ENCODE data around the gene PMPCA.

The PMPCA gene

DNA sequence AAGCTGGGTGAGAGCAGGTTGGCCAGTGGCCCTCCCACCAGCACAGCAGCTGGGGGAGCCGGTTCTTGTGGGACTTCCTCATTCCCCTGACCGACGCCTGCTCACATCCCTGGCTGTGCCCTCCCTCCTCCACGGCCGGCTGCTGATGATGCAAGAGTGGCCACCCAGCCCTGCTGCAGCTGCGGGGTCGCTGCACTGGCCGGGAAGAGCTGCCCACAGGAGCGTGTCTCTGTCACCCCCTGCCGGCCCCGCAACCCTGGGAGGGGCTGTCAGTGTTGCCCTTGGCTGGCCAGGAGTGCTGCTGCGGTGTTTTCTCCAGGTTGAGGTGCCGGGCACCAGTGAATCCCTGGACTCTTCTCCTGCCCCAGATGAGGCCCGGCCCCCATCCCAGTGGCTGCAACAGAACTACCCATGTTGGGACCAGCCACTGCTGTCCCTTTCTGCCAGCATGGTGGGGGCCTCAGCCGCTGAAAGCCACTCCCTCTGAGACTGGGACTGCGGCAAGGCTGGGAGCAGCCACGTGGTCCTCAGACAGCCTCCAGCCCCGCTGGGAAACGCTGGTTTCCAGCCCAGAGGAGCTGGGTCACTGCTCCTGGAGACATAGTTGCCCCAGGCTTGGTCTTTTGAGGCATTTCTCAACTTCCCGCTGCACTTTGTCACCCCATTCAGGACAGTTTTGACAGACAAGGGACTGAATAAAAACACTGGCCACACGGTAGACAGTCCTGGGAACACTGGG lies 37.7 kb upstream of the PMPCA start:
- in situ Hi-C loops (cut with MboI; ENCODE audit: low sequenced_read_pairs), result no loop called here

DNA sequence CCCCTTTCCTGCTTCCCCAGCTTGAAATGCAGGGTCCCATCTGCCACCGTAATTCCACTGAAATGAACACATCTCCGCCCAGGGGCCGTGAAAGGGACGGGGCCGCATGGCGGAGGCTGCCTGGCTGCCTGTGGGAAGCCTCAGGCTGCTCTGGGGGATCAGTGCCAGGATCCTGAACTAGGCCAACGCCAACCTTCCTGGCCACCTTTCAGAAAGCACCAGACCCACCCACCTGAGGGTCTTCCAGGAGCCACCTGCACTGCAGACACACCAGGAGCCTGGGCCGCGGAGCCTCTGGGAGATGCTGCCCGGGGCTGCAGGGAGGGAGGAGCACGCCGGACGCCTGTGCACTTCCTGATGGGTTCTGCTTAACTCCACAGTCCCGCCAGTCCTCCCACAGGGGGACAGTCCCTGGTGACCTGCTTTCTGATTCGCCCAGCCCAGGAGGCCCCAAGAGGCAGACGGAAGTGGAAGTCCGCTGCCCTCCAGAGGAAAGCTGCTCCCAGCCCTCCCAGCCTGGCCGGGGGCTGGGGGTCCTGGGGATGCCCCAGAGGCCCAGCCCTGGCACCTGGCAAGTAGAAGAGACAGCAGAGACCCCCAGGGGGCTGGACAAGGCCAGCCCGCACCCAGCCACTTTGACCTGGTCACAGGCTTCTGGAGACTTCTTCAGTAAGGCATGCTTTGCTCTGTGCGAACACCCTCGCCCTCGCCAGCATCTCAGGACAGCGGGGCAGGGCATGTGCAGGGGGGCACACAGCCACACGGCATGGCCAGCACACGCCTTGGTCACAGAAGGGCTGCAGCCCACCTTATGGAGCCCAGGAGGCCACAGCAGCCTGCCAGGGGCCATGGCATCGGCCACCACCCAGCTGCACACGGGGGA lies 36.9 kb upstream of the PMPCA start, which contains the start of gene CARD9:
TSS of gene CARD9 (minus strand) at position 370 of the 883 bp plus-strand sequence. CDS start 1,591 bp downstream, outside the sequence.
- in situ Hi-C loops (cut with MboI; ENCODE audit: low sequenced_read_pairs), result no loop called here

DNA sequence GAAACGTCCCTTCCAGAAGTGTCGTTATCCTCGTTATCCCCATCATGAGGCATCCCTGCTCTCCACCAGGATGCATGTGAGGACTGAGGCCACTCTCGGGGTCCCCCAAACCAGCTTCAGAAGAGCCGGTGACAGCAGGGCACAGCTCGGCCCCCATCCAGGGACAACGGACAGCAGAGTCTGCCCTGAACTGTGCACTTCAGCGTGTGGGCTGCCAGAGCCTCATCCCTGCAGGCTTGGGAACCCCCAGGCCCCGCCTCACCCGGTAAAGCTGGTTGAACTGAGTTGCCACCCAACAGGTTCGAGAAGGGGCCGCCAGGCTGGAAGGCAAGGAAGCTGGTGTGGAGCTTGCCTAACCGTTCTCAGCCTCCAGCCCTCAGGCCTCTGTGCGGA lies 36.3 kb upstream of the PMPCA start:
- in situ Hi-C loops (cut with MboI; ENCODE audit: low sequenced_read_pairs), result no loop called here

DNA sequence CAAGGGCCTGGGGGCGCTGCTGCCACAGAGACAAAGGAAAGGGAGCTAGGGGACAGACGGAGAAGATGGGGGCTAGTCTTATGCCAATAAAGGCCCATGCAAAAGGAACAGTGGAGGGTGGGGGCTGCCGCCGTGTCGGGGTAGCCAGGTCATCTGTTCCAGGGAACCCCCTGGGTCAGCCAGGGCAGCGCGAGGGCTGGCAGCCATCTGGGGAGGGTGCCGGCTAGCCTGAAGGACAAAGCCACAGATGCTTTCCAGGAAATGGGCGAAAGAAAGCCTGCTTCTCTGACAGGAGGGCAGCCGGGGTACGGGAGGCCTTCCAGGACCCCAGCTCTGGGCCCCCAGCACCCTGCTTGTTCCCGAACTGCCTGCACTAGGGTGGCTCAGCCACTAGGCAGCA lies 35.4 kb upstream of the PMPCA start:
- in situ Hi-C loops (cut with MboI; ENCODE audit: low sequenced_read_pairs), result no loop called here

DNA sequence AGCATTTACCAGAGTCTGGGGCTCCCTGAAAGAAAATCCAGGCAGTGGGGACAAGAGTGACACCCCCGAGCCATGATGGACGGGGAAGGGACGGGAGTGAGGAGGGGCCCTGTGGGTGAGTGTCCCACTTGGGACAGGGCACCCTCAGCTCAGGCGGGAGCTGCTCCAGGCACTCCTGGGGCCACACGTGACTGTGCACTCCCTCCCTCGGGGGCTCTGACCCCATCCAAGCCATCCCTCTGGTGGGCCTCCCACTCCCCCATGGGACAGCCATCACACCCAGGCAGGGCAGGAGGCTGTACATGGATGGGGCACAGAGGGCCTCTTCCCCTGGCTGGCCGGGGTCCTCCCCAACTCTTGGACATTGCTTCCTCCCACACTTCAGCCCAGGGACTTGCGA lies 34.0 kb upstream of the PMPCA start:
- in situ Hi-C loops (cut with MboI; ENCODE audit: low sequenced_read_pairs), result no loop called here

DNA sequence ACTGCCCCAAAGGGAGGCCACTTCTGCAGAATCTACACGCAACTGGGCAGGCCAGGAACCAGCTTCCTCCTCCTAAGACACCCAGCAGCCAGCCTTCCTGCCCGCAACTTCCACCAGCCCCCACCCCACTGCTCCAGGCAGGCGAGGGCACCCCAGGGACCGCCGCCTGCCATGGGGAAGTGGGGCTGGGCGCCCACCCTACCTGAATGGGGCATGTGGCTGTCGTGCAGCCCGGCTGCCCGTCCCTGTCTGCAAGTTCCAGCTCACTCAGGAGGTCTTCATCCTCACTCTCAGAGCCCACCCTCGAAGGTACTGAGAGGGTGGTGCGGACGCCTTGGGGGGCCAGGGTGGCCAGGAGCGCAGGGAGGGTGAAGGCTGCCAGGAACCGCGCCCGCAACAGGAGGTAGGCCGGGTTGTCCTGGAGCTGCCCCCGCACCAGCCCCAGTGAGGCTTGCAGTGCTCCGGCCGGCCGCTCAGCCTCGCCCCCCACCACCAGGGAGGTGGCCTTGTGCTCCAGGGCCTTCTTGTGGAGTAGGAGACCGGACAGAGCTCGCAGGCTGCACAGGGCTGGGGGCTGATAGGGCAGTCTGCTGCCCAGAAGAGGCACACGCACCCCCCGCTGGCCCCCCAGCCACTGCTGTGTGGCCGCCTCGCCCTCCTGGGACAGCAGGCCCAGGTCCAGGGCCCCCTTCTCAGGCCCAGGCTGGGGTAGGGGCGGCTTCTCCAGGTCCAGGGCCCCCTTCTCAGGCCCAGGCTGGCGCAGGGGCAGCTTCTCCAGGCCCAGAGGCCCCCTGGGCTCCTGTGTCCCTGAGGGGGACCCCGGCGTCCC lies 32.9 kb upstream of the PMPCA start:
- in situ Hi-C loops (cut with MboI; ENCODE audit: low sequenced_read_pairs), result no loop called here

DNA sequence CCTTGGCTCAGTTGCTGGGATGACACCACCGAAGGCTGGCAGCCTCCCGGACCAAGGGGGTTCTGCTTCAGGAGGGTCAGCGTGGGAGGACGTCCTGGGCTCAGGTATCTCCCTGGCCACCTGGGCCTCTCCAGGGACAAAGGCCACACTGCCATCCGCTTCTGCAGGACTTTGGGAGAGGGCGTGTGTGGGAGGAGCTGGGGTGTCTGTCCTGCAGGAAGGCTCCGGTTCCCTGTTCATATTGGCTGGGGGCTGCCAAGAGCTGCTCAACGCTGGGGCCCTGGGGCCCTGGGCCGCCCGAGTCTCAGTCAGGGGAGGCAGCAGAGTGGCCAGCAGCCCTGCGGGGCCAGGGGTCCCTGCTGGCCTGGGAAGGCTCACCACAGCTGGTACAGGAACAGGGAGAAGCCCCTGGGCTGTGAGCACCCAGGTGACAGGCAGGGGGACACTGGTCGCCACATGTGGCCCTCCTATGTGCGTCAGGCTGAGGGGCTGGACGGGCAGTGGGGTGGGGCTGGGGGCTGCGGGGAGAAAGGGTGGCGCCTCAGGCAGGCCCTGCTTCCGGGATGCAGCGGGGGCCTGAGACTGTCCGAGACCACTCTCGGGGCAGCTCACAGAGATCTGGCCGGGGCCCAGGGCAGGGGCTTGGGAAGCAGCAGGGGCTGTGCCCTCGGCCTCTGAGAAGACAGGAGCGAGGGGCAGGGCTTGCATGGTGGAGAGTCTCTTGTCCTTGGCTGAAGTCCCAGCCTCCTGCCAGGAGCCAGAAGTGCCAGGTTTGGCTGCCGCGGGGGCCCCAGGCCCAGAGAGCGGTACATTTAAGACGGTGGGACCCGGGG lies 32.1 kb upstream of the PMPCA start:
- in situ Hi-C loops (cut with MboI; ENCODE audit: low sequenced_read_pairs), result no loop called here

DNA sequence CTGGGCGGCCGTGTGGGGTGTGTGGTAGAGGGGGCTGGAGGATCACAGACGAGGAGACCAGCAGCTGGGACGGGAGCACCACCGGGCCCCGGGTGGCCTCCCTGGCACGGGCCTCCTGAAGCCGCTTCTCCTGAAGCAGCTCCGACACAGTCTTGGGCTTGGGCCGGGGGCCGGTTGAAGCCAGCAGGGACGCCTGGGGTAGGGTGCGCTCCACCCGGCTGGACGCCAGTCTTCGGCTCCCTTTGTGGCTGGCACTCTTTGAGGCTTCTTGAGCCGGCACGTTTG lies 31.5 kb upstream of the PMPCA start:
- in situ Hi-C loops (cut with MboI; ENCODE audit: low sequenced_read_pairs), result no loop called here

DNA sequence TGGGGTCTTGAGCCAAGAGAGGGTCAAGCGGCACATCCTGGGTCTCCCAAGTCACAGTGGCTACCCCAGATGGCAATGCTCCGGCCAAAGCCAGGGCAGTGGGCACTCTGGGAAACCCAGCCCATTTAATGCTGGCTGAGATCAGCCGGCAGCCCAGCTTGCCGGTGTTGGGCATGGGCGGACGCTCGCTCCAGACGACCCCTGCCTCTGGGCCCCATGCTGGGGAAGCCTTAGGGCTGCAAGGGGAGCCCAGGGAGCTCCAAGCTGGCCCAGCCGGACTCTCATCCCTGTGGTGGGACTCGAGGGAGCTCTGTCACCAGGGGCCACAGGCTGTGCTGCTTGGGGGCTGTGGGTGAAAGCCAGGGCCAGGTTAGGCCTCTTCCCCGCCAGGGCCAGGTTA lies 31.1 kb upstream of the PMPCA start:
- in situ Hi-C loops (cut with MboI; ENCODE audit: low sequenced_read_pairs), result no loop called here

DNA sequence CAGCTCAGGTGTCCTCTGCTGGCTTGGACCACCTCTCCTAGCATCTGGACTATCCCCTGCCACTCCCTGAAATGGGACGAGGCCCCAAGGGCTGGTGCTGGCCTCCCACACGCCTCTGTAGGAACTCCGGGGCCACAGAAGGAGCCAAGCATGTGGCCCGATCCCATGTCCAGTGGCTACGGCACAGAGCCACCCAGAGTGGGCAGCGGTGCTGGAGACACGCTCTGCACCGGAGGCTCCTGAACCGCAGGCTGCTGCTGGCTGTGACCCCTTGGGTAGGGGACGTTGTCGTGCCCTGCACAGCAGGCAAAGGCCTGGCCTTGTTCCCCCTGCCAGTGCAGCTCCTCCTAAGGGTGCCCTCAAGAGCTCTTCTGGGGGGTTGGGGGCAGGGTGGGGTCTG lies 30.6 kb upstream of the PMPCA start:
- in situ Hi-C loops (cut with MboI; ENCODE audit: low sequenced_read_pairs), result no loop called here

DNA sequence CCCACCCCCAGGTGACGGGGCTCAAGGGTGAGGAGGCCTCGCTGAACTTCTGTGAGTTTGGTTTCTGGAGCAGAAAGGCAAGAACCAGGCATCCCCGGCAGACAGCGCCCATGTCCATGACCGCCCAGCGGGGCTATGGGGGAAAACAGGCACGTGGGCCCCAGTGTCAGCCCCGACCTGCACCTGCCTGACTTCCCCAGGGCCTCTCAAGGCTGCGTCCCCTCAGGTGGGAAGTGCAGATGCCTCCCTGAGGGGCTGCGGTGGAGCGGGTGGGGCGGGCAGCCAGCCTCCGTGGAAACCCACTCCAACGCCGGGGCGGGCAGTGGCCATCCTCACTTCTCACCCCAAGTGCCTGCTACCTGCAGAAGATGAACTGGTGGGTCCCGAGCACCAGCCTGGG lies 30.1 kb upstream of the PMPCA start:
- in situ Hi-C loops (cut with MboI; ENCODE audit: low sequenced_read_pairs), result no loop called here

DNA sequence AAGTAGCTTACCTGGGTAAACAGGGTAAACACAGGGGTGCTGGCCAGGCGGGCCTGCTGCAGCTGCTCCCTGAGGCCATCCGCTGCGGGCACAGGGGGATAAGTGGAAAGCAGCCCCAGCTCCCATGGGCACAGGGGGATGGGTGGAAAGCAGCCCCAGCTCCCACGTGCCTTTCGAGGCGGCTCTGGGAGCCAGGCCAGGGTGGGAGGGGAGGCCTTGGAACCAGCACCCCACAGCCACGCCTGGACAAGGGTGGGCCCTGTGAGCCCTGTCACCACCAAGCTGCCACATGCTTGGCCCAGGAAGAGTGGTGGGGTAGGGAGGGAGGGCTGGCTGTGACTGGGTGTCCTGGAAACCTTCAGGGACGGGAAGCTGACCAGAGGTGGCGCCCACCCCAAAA lies 29.1 kb upstream of the PMPCA start:
- in situ Hi-C loops (cut with MboI; ENCODE audit: low sequenced_read_pairs), result no loop called here

DNA sequence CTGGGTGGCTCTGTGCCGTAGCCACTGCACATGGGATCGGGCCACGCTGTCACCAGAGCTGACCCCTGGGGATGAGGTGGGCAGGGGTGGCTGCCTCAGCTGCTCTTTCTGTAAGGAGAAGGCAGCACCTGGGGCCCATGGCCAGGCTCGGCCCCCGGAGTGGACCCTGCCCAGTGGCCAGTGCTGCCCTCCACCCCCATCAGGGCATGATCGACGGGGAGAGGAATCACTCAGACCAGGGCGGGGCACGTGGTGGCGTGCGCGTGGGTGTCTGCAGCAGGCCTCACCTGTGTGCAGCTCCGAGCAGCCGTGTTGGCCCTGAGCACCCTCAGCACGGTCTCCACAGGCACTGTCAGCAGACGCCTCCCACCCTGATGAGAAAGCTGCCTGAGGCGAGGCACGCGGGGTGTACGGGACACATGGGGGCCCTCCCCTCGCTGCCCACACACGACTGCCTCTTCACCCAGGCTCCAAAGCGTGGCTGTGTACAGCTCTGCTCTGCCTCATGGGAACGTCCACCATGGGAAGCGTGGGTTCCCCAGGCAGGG lies 28.4 kb upstream of the PMPCA start:
- in situ Hi-C loops (cut with MboI; ENCODE audit: low sequenced_read_pairs), result no loop called here

DNA sequence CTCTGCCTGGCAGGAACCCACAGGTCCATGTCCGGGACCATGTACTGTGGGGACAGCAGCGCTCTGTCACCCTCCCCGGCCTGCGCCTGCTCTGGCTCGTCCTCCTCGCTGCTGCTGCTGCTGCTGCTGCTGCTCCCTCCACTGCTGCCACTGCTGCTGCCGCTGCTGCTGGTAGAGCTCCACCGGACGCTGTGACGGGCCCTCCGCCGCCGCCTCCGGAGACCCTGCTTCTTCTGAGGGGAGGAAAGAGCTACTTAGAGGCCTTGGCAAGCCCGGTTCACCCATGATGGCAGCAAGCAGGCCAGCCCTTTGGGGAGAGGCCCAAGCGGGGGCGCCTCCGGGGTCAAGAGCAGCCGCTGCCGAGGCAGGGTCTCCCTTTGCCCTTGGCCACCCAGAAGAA lies 27.0 kb upstream of the PMPCA start:
- in situ Hi-C loops (cut with MboI; ENCODE audit: low sequenced_read_pairs), result no loop called here

DNA sequence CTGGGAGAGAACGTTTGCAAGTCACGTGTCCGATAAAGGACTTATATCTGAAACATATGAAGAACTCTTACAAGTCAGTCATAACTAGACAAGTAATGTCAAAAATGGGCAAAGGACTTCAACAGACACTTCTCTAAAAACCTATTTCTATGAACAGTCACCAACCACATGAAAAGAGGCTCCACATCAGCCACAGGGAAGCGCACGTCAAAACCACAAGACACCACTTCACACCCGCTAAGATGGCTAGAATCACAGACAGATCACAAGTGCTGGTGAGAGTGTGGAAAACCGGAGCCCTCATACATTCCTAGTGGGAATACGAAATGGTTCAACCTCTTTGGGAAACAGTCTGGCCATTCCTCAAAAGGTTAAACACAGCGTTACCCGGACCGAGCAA lies 25.4 kb upstream of the PMPCA start:
- in situ Hi-C loops (cut with MboI; ENCODE audit: low sequenced_read_pairs), result no loop called here

DNA sequence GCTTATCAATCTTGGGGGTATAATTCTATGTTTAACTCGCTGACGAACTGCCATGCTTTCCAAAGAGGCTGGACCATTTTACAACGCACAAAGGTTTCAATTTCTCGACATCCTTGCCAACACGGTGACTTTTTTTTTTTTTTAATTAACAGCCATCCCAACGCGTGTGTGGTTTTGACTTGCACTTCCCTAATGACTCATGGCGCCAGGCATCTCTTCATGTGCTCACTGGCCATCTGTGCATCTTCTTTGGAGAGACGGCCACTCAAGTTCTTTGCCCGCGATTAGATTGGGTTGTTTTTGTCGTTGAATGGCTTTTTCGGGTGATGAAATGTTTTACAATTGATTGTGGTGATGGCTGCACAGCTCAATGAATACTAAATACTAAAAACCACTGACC lies 24.4 kb upstream of the PMPCA start:
- in situ Hi-C loops (cut with MboI; ENCODE audit: low sequenced_read_pairs), result no loop called here

DNA sequence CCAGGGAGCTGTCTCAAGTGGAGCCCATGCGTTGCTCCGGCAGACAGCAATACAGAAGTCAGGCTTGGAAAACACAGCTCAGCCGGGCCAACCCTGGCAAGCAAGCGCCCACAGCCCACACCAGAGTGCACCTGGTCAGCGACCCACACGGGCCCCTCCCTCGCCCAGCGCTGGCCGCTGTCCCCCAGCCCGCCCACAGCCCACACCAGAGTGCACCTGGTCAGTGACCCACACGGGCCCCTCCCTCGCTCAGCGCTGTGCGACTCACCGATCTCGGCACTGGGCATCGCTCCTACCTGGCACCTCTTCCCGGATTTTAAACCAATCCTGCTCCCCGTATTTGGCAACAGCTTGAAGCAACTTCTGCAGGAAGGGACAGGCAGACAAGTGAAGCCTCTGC lies 23.2 kb upstream of the PMPCA start:
- in situ Hi-C loops (cut with MboI; ENCODE audit: low sequenced_read_pairs), result no loop called here

DNA sequence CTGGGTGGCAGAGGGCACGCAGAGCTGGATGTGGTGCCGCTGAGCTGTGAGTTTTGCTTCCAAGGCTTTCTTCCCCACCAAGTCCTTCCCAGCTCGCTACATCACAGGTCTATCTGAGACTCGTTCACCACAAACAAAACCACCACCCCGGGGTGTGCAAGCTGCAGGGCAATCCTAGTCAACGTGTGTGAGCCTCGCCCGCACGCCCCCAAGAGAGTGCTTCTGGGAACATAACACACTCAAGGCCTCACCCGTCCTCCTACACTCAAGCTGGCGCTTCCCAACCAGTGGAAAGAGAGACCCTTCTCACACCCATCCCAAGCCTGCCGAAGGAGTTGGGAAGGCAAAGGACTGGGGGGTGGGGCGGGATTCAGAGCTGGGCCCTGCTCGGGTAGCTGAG lies 21.1 kb upstream of the PMPCA start:
- in situ Hi-C loops (cut with MboI; ENCODE audit: low sequenced_read_pairs), result no loop called here

DNA sequence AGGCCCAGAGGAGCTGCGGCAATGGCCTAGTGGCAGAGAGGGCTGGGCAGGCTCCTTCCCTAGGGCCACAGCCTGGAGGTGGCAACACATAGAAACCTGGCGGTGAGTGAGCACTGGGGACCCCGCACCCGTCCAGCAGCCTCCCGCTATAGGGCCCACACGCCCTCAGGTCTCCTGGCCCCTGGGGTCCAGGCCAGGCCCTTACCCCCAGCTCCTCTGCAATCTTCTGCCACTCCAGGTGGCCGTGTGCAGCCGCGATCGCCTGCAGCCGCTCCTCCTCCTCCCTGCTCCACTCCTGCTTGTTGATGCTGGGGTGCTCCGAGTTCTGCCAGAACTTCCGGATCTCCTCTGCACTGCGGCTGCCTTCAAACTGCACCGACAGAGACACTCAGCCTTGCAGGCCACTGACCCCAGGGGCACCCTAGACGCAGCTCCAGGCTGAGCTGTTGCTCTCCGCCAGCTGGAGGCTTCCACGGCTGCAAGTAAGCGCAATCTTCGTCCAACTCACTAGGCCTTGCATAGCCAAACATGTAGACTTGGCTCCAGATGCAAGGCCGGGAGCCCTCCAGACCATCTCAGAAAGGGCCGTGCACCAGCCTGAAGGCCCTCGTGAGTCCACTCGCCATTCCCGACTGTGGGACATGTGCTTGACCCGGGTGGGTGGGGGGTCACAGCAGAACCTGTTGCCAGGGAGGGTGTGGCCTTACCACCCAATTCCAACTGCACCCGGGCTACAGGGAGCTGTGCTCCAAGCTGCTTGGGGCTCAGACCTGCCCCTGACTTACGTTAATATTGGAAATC lies 18.5 kb upstream of the PMPCA start:
- in situ Hi-C loops (cut with MboI; ENCODE audit: low sequenced_read_pairs), result no loop called here

Data from hTERT RPE-1 (cell line).